Smooth muscle cell (in vitro differentiated cells): ENCODE results near the gene CDCA5. TPM values are rescaled to one million over a fixed set of nuclear protein-coding genes. Genes with fewer than 3 reads are reported as not detected.

Experiments used
- DNase-seq: peaks from one replicate; lab custom pipeline; 2025; ENCODE audit not compliant: unreplicated experiment; lab: John Stamatoyannopoulos, UW
- H2AFZ ChIP-seq: fragments of 200-600 bp; sonication (generic); 2 replicates; pipeline ENCODE4 v1.6.0; 2016; ENCODE audit warnings: antibody characterized with exemption, low read depth, mild to moderate bottlenecking
- H3F3A ChIP-seq: fragments of 200-600 bp; sonication (generic); 2 replicates; pipeline ENCODE4 v1.6.0; 2017; ENCODE audit warnings: antibody characterized with exemption, low read depth
- H3K27ac ChIP-seq: fragments of 200-600 bp; sonication (generic); 2 replicates; pipeline ENCODE4 v1.5.1; 2016; ENCODE audit warnings: low read depth, mild to moderate bottlenecking
- H3K27me3 ChIP-seq: fragments of 200-600 bp; sonication (generic); 2 replicates; pipeline ENCODE4 v1.6.1; 2016; ENCODE audit warnings: low read depth, mild to moderate bottlenecking
- H3K36me3 ChIP-seq: fragments of 200-600 bp; sonication (generic); 2 replicates; pipeline ENCODE4 v1.5.1; 2016; ENCODE audit warnings: low read depth
- H3K4me1 ChIP-seq: fragments of 200-600 bp; sonication (generic); 2 replicates; pipeline ENCODE4 v1.5.1; 2016; ENCODE audit warnings: low read depth
- H3K4me2 ChIP-seq: fragments of 200-600 bp; sonication (generic); 2 replicates; pipeline ENCODE4 v1.6.0; 2016; ENCODE audit warnings: mild to moderate bottlenecking
- H3K4me3 ChIP-seq: fragments of 200-600 bp; sonication (generic); 2 replicates; pipeline ENCODE4 v1.5.1; 2016; ENCODE audit warnings: mild to moderate bottlenecking
- H3K79me2 ChIP-seq: fragments of 200-600 bp; sonication (generic); 2 replicates; pipeline ENCODE4 v1.6.0; 2016; ENCODE audit warnings: low read depth, mild to moderate bottlenecking
- H3K9ac ChIP-seq: fragments of 200-600 bp; sonication (generic); 2 replicates; pipeline ENCODE4 v1.6.0; 2016; ENCODE audit warnings: low read depth
- H3K9me3 ChIP-seq: fragments of 200-600 bp; sonication (generic); replicated peaks from 2 replicates; pipeline ENCODE4 v1.5.1; 2016; ENCODE audit warnings: low read depth
- H4K20me1 ChIP-seq: fragments of 200-600 bp; sonication (generic); 2 replicates; pipeline ENCODE4 v1.6.0; 2016; ENCODE audit warnings: low read depth
- CTCF ChIP-seq: fragments of 200-600 bp; sonication (generic); IDR thresholded peaks from 2 replicates; pipeline ENCODE4 v1.5.1; 2017; ENCODE audit warnings: borderline replicate concordance, mild to moderate bottlenecking, antibody characterized with exemption; ENCODE audit not compliant: insufficient read depth, poor library complexity, severe bottlenecking
- WGBS: methylation state at CpG from one replicate; pipeline ENCODE4 v1.1.7; 2016; ENCODE audit warnings: low lambda C conversion rate; 5-methylcytosine and 5-hydroxymethylcytosine counted together
- polyA plus RNA-seq: library from polyadenylated mRNA; unstranded; fragments of >200 nt; fragmentation: Nextera tagmentation; extraction: Ambion mirVana; gene quantifications from 2 replicates; pipeline ENCODE4 v1.2.1, GENCODE V29; 2016
- total RNA-seq: library from RNA; depleted of rRNA; stranded (reverse); fragments of >200 nt; gene quantifications from 2 replicates; pipeline ENCODE4 v1.2.3, GENCODE V29; 2014

Gene CDCA5
- total and polyA plus RNA-seq, 2 experiments from 2014 or later, result 8.0 to 11.2 TPM

- H2AFZ ChIP-seq, result no peak within 1 kb of the TSS
- no peaks in the 10 kb centered on the region for H3K27me3 ChIP-seq
- DNase-seq, result peak; percentile 46
Measured at GRCh38 chr11:65111744-65112545, 28.1 kb upstream of the CDCA5 start, which contains the start of gene TM7SF2. TM7SF2 (plus strand) TSS chr11:65111872; CDS start chr11:65112016, 144 bp downstream.

GRCh38 chr11:65111159-65111743 lies 27.4 kb upstream of the CDCA5 start:
- Histone ChIP-seq H3K36me3 (no peaks in the 10 kb centered on the region), H3K79me2 (peaks cover 12% of the 10 kb centered on the region), H2AFZ (no peak overlapping the region), H3K4me3 (peak overlapping the region; percentile 71), H3K4me1 (peaks cover 18% of the 10 kb centered on the region), H3K9me3 (no peaks in the 10 kb centered on the region), H3F3A (no peaks in the 10 kb centered on the region), H3K27ac (no peak overlapping the region), H3K27me3 (no peaks in the 10 kb centered on the region), H3K4me2 (peak overlapping the region; percentile 98), H3K9ac (no peak overlapping the region), H4K20me1 (peaks cover 5% of the 10 kb centered on the region)
- WGBS, result 64% methylated on average over 31 of the region's 31 CpGs
- TF ChIP-seq CTCF, result no peak
- DNase-seq, result no peak

More at GRCh38 chr11:65111744-65112545, 28.1 kb upstream of the CDCA5 start, which contains the start of gene TM7SF2:
- peaks cover 5% of the 10 kb centered on the region for H4K20me1 ChIP-seq
- H3K4me3 ChIP-seq, result peak within 1 kb of the TSS; percentile 71
- peaks cover 22% of the 10 kb centered on the region for H3K4me1 ChIP-seq
- H3K79me2 ChIP-seq, result peaks cover 16% of the 10 kb centered on the region
- H3K9me3 ChIP-seq, result no peaks in the 10 kb centered on the region
- TF ChIP-seq CTCF, result no peak
- peak within 1 kb of the TSS; percentile 35 for H3K9ac ChIP-seq
- no peak within 1 kb of the TSS for H3K27ac ChIP-seq
- 2% methylated on average over 38 of the region's 64 CpGs for WGBS
- no peaks in the 10 kb centered on the region for H3K36me3 ChIP-seq
- peak within 1 kb of the TSS; percentile 98 for H3K4me2 ChIP-seq
- H3F3A ChIP-seq, result no peaks in the 10 kb centered on the region

- WGBS, result 17% methylated on average over 18 of the region's 18 CpGs
Measured at GRCh38 chr11:65110354-65110861, 26.6 kb upstream of the CDCA5 start.

More at GRCh38 chr11:65110354-65110861, 26.6 kb upstream of the CDCA5 start:
- no peak overlapping the region for H2AFZ ChIP-seq
- no peak overlapping the region for H3K4me3 ChIP-seq
- peak; percentile 92 for TF ChIP-seq CTCF
- H3K36me3 ChIP-seq, result no peaks in the 10 kb centered on the region
- H3K4me2 ChIP-seq, result peak overlapping the region; percentile 16
- peaks cover 7% of the 10 kb centered on the region for H3K79me2 ChIP-seq
- DNase-seq, result peak; percentile 89
- no peaks in the 10 kb centered on the region for H3K9me3 ChIP-seq
- H3K27ac ChIP-seq, result no peak overlapping the region
- peaks cover 13% of the 10 kb centered on the region for H4K20me1 ChIP-seq
- no peak overlapping the region for H3K9ac ChIP-seq
- no peaks in the 10 kb centered on the region for H3K27me3 ChIP-seq
- H3F3A ChIP-seq, result no peaks in the 10 kb centered on the region
- peaks cover 18% of the 10 kb centered on the region for H3K4me1 ChIP-seq
